CD8-positive, alpha-beta memory T cell (primary cell): Measurements from ENCODE around the gene CAMKK2. TPM values are rescaled to one million over a fixed set of nuclear protein-coding genes. Genes with fewer than 3 reads are reported as not detected.
"Not testable (repeated sequence)": the region's sequence is repeated elsewhere in the genome, so short reads cannot be mapped to it uniquely, and the experiment has no call there.

Experiments used
- CTCF ChIA-PET: fragments of 350-600 bp; sonication (Branson Sonifier 250); formaldehyde crosslinking; loops from one replicate; lab custom pipeline; 2021; ENCODE audit warnings: antibody characterized with exemption; lab: Charles Lee
- POLR2A ChIA-PET: fragments of 350-600 bp; sonication (Branson Sonifier 250); formaldehyde crosslinking; loops from one replicate; lab custom pipeline; 2021; ENCODE audit warnings: antibody characterized with exemption; lab: Charles Lee
- DNase-seq, 5 donors: peaks; one replicate each; pipeline versions ENCODE4 v3.0.0 to v3.0.0-alpha.2; 2020 to 2022; ENCODE audit warnings: mixed read lengths in 1 of 5
- H3K27ac ChIP-seq: one replicate; pipeline ENCODE4 v1.7.0; 2013; ENCODE audit warnings: low read depth, mild to moderate bottlenecking, low read length, moderate library complexity
- H3K27me3 ChIP-seq: 2 replicates; pipeline ENCODE4 v1.7.0; 2013; ENCODE audit warnings: low read length, mild to moderate bottlenecking; ENCODE audit not compliant: insufficient read depth, poor library complexity, severe bottlenecking
- H3K36me3 ChIP-seq: 2 replicates; pipeline ENCODE4 v1.7.0; 2013; ENCODE audit warnings: mild to moderate bottlenecking, low read length, moderate library complexity; ENCODE audit not compliant: insufficient read depth
- H3K4me1 ChIP-seq: 2 replicates; pipeline ENCODE4 v1.7.0; 2013; ENCODE audit warnings: mild to moderate bottlenecking, low read length, moderate library complexity; ENCODE audit not compliant: insufficient read depth
- H3K4me3 ChIP-seq: 2 replicates; pipeline ENCODE4 v1.7.0; 2013; ENCODE audit warnings: mild to moderate bottlenecking, low read length
- H3K9me3 ChIP-seq: 2 replicates; pipeline ENCODE4 v1.7.0; 2013; ENCODE audit warnings: mild to moderate bottlenecking, low read length
- H3K27ac Mint-ChIP-seq, 8 donors: one replicate each; pipeline ENCODE4 v1.8.0; 2020 to 2021; ENCODE audit warnings: mixed read lengths in 8 of 8, mild to moderate bottlenecking in 6 of 8, inconsistent platforms in 3 of 8, moderate library complexity in 3 of 8
- H3K27me3 Mint-ChIP-seq, 2 donors: one replicate each; pipeline ENCODE4 v1.8.0; 2020 to 2021; ENCODE audit warnings: mixed read lengths in 2 of 2, mild to moderate bottlenecking in 1 of 2, moderate library complexity in 1 of 2
- H3K36me3 Mint-ChIP-seq, 3 donors: one replicate each; pipeline ENCODE4 v1.8.0; 2020 to 2021; ENCODE audit warnings: mixed read lengths in 3 of 3, inconsistent platforms in 1 of 3, mild to moderate bottlenecking in 1 of 3
- H3K4me1 Mint-ChIP-seq, 3 donors: one replicate each; pipeline ENCODE4 v1.8.0; 2020 to 2021; ENCODE audit warnings: mixed read lengths in 3 of 3, inconsistent platforms in 1 of 3, mild to moderate bottlenecking in 1 of 3
- H3K4me3 Mint-ChIP-seq, 7 donors: one replicate each; pipeline ENCODE4 v1.8.0; 2020 to 2021; ENCODE audit warnings: mixed read lengths in 7 of 7, mild to moderate bottlenecking in 6 of 7, moderate library complexity in 4 of 7, inconsistent platforms in 2 of 7
- H3K9me3 Mint-ChIP-seq, 5 donors: one replicate each; pipeline ENCODE4 v1.8.0; 2020 to 2022; ENCODE audit warnings: mixed read lengths in 5 of 5, mild to moderate bottlenecking in 3 of 5, moderate library complexity in 2 of 5, inconsistent platforms in 1 of 5
- polyA plus RNA-seq: library from polyadenylated mRNA; unstranded; fragments of 300-500 nt; fragmentation: Illumina TruSeq; gene quantifications from one replicate; pipeline ENCODE4 v1.2.3, GENCODE V29; 2021
- total RNA-seq, 2 experiments: library from RNA; stranded (reverse); gene quantifications; one replicate each; pipeline ENCODE4 v1.2.3, GENCODE V29; 2021

The CAMKK2 gene
- total and polyA plus RNA-seq, 3 experiments from 2014 or later, result 17.0 to 37.5 (median 35.9) TPM

DNA sequence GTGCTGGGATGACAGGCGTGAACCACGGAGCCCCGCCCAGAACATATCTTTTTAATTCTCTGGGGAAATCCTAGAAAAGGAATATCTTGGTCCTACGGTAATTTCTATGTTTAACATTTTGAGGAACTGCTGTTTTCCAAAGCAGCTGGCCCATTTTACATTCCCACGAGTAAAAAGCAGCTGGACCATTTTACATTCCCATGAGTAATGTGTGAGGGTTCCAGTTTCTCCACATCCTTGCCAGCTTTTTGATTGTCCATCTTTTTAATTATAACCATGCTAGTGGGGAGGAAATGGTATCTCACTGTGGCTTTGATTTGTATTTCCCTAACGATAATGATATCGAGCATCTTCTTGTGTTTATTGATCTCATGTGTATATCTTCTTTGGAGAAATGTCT is 91.0 kb downstream of the CAMKK2 start:
- Histone ChIP-seq H3K4me3 (no peak overlapping the region), H3K9me3 (no peaks in the 10 kb centered on the region), H3K4me1 (peaks cover 7% of the 10 kb centered on the region), H3K36me3 (no peaks in the 10 kb centered on the region), H3K27me3 (no peaks in the 10 kb centered on the region), H3K27ac (no peak overlapping the region)
- Mint-ChIP-seq H3K27ac (peak overlapping the region in 1 of 8 donors; percentile 27), H3K4me1 (peaks cover 0 to 5% (median 3%) of the 10 kb centered on the region in 3 donors), H3K36me3 (peaks cover 0 to under 1% (median 0%) of the 10 kb centered on the region in 3 donors), H3K27me3 (no peaks in the 10 kb centered on the region), H3K9me3 (no peaks in the 10 kb centered on the region), H3K4me3 (peak overlapping the region in 1 of 7 donors; percentile 48)
- DNase-seq, result no peak
- CTCF ChIA-PET, result no interaction called here
- POLR2A ChIA-PET, result no interaction called here

DNA sequence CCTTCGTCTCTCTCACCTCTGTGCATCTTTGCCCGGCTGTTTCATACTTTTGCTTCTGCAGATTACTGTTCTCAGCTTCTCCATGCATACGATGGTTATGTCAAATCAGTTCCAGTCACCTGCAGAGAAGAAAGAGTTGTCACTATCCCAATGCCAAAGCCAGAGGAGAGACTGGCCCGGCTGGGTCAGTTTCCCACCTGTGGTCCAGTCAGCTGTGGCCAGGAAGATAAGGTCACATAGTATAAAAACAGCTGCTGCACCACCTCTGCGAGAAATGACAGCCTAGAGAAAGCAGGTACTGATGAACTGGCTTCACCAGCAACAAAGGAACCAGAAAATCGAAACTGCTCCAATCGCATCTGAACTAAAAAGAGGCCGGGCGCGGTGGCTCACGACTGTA is 93.0 kb downstream of the CAMKK2 start:
- H3K27ac ChIP-seq, result peak overlapping the region; percentile 56
- no peaks in the 10 kb centered on the region for H3K4me1 ChIP-seq
- no peaks in the 10 kb centered on the region for H3K27me3 Mint-ChIP-seq
- no peak overlapping the region for H3K4me3 ChIP-seq
- H3K4me1 Mint-ChIP-seq, result no peaks in the 10 kb centered on the region
- no peaks in the 10 kb centered on the region for H3K9me3 ChIP-seq
- peak overlapping the region in 2 of 8 donors; percentile 5 to 14 for H3K27ac Mint-ChIP-seq
- DNase-seq, result no peak
- H3K4me3 Mint-ChIP-seq, result no peak overlapping the region
- no peaks in the 10 kb centered on the region for H3K27me3 ChIP-seq
- peaks cover 0 to 1% (median 0%) of the 10 kb centered on the region in 3 donors for H3K36me3 Mint-ChIP-seq
- ChIA-PET POLR2A (no interaction called here), CTCF (no interaction called here)
- no peaks in the 10 kb centered on the region for H3K36me3 ChIP-seq
- H3K9me3 Mint-ChIP-seq, result no peaks in the 10 kb centered on the region

DNA sequence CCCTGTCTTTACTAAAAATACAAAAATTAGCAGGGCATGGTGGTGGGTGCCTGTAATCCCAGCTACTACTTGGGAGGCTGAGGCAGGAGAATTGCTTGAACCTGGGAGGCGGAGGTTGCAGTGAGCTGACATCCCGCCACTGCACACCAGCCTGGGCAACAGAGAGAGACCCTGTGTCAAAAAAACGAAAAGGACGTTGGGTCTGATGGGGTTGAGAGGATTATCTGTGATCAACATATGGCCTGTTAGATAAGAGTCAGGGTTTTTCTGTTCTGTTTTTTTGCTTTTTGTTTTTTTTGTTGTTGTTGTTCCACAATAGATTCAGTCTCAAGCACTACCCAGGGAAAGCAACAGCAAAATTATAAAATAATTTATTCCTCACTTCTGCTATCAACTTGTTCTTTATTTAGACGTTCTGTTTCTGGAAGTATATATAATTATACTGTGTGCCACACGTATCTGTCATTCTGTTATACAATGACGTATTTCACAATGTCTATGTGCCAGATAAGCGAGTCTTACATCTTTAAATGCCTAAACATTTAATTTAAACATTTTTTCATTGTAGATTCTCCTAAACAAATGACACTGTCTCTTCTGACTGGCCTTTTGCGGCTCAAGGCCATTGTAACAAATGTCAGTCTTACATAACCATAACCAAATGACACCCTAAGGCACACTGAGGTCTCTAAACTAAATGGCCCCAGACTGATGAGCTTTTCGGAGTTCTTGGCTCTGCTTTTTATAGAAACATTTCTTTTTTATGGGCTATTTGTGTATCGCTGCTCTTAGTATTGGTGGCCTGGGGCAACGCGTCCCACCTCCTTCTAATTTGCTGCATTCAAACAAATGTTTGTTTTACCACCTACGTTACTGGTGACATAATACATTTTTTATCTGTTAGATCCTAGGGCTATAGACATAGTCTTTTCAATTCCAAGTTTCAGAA is 93.8 kb downstream of the CAMKK2 start:
- H3K9me3 Mint-ChIP-seq, result no peaks in the 10 kb centered on the region
- no peaks in the 10 kb centered on the region for H3K9me3 ChIP-seq
- CTCF ChIA-PET, result no interaction called here
- H3K27me3 ChIP-seq, result no peaks in the 10 kb centered on the region
- peaks cover 0 to 1% (median 0%) of the 10 kb centered on the region in 3 donors for H3K36me3 Mint-ChIP-seq
- DNase-seq, result no peak
- H3K4me1 Mint-ChIP-seq, result peaks cover 0 to 7% (median 6%) of the 10 kb centered on the region in 3 donors
- H3K27ac ChIP-seq, result peak overlapping the region; percentile 56
- H3K4me1 ChIP-seq, result no peaks in the 10 kb centered on the region
- H3K4me3 Mint-ChIP-seq, result no peak overlapping the region
- no peaks in the 10 kb centered on the region for H3K27me3 Mint-ChIP-seq
- POLR2A ChIA-PET, result no interaction called here
- peak overlapping the region in 1 of 8 donors; percentile 14 for H3K27ac Mint-ChIP-seq
- H3K36me3 ChIP-seq, result no peaks in the 10 kb centered on the region
- no peak overlapping the region for H3K4me3 ChIP-seq

DNA sequence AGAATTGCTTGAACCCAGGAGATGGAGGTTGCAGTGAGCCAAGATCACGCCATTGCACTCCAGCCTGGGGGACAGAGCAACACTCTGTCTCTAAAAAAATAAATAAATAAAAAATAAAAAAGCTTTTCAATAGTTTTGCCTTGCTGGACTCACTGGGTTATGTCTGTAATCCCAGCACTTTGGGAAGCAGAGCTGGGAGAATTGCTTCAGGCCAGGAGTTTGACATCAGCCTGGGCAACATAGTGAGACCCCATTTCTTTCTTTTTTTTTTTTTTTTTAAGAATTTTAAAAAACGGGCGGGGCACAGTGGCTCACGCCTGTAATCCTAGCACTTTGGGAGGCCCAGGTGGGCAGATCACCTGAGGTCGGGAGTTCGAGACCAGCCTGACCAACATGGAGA is 95.4 kb downstream of the CAMKK2 start:
- H3K27me3 Mint-ChIP-seq, H3K4me1 ChIP-seq, H3K36me3 Mint-ChIP-seq, DNase-seq, H3K27me3 ChIP-seq, H3K36me3 ChIP-seq, H3K27ac Mint-ChIP-seq, H3K4me3 ChIP-seq, H3K27ac ChIP-seq, H3K9me3 ChIP-seq, POLR2A ChIA-PET, CTCF ChIA-PET, H3K9me3 Mint-ChIP-seq, H3K4me3 Mint-ChIP-seq: not testable (repeated sequence)
- peaks cover 4 to 13% (median 8%) of the 10 kb centered on the region in 3 donors for H3K4me1 Mint-ChIP-seq

DNA sequence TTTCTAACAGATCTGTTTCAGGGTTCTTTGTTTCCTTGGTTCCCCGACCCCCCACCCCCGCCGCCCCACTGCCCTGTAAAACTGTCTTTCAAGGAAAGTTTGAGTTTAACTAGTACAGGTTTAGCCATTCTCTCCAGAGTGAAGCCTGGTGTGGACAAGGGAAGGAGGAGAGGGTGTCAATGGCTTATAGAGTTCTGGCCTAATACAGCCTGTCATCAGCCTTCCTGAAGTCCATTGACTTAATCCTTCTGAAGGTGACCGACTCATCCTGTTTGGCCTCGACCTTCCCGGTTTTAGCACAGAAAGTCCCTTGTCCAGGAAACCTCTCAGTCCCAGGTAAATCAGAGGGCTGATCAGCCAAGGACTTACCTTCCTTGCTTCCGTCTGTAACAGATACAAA is 97.6 kb downstream of the CAMKK2 start:
- no peaks in the 10 kb centered on the region for H3K9me3 ChIP-seq
- ChIA-PET CTCF (no interaction called here), POLR2A (interaction anchor here (0.6 kb wide), 2 partner anchors 85 to 1065 kb away, joined by 3 to 7 read pairs; no protein-coding TSS in a partner anchor)
- no peaks in the 10 kb centered on the region for H3K36me3 ChIP-seq
- H3K4me1 ChIP-seq, result no peaks in the 10 kb centered on the region
- H3K27me3 ChIP-seq, result no peaks in the 10 kb centered on the region
- Mint-ChIP-seq H3K27ac (no peak overlapping the region), H3K27me3 (no peaks in the 10 kb centered on the region), H3K9me3 (no peaks in the 10 kb centered on the region), H3K4me3 (no peak overlapping the region), H3K4me1 (peaks cover 4 to 13% (median 8%) of the 10 kb centered on the region in 3 donors), H3K36me3 (peaks cover 0 to 1% (median 0%) of the 10 kb centered on the region in 3 donors)
- DNase-seq, result no peak
- no peak overlapping the region for H3K27ac ChIP-seq
- H3K4me3 ChIP-seq, result no peak overlapping the region

DNA sequence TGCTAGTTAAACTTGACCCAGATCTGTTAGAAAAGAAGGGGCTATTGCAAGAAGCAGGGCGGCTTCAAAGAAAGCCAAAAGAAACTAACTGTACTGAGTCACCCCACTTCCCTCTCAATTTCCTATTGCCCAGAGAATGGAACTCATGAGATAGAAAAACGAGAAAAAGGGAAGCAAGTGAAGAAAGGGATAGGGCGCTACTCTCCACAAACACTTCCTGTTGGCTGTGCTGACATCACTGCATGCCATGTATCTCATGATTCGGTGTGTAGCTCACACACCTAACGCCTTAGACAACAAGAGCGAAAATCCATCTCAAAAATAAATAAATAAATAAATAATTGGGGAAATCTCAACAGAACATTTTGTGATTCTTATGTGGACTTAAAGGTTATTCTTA is 99.6 kb downstream of the CAMKK2 start:
- Mint-ChIP-seq H3K27me3 (no peaks in the 10 kb centered on the region), H3K27ac (no peak overlapping the region)

DNA sequence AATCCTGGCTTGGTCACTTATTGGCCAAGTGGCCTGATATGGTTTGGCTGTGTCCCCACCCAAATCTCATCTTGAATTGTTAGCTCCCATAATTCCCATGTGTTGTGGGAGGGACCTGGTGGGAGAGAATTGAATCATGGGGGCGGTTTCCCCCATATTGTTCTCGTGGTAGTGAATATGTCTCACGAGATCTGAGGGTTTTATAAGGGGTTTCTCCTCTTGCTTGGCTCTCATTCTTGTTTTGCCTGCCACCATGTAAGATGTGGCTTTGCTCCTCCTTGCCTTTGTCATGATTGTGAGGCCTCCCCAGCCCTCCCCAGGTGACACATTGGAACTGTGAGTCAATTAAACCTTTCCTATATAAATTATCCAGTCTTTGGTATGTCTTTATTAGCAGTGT is 105.4 kb downstream of the CAMKK2 start:
- Histone ChIP-seq H3K4me1 (no peaks in the 10 kb centered on the region), H3K27me3 (no peaks in the 10 kb centered on the region), H3K4me3 (no peak overlapping the region), H3K9me3 (no peaks in the 10 kb centered on the region), H3K27ac (no peak overlapping the region), H3K36me3 (no peaks in the 10 kb centered on the region)
- Mint-ChIP-seq H3K4me3 (no peak overlapping the region), H3K27me3 (no peaks in the 10 kb centered on the region), H3K4me1 (no peaks in the 10 kb centered on the region), H3K36me3 (peaks cover 0 to 7% (median 1%) of the 10 kb centered on the region in 3 donors), H3K9me3 (no peaks in the 10 kb centered on the region), H3K27ac (peak overlapping the region in 1 of 8 donors; percentile 44)
- POLR2A ChIA-PET, result no interaction called here
- DNase-seq, result no peak
- CTCF ChIA-PET, result no interaction called here

More for the DNA sequence above, 99.6 kb downstream of the CAMKK2 start:
- CTCF ChIA-PET, result no interaction called here
- peaks cover 0 to 4% (median 0%) of the 10 kb centered on the region in 3 donors for H3K36me3 Mint-ChIP-seq
- H3K4me3 Mint-ChIP-seq, result peak overlapping the region in 2 of 7 donors; percentile 9 to 27
- H3K4me1 Mint-ChIP-seq, result peaks cover 4 to 13% (median 8%) of the 10 kb centered on the region in 3 donors
- no peak for DNase-seq
- no peaks in the 10 kb centered on the region for H3K9me3 Mint-ChIP-seq
- no peaks in the 10 kb centered on the region for H3K36me3 ChIP-seq
- no peaks in the 10 kb centered on the region for H3K4me1 ChIP-seq
- no peak overlapping the region for H3K27ac ChIP-seq
- H3K9me3 ChIP-seq, result no peaks in the 10 kb centered on the region
- POLR2A ChIA-PET, result no interaction called here
- no peak overlapping the region for H3K4me3 ChIP-seq
- no peaks in the 10 kb centered on the region for H3K27me3 ChIP-seq

DNA sequence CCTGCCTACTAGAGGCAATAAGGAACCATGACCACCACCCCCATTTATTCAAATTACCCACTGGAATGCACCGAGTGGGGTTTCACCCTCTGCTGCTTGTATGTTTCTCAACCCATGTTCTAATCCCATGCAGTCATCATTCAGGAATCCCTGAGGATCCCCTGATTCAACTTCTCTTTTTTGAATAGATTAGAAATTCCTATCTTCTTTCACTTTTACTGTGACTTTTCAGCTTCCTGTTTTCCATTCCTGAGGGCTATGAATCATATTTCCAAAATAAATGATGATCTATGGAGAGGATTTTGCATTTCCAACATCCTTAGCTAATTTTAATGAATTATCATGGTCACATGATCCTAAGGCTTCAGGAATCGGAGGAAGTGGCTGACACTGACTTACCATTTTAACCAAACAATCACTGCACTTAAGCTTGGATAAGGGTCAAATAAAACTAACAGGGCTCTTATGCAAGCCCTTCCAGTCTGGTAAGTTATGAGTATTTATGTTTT is 105.9 kb downstream of the CAMKK2 start:
- no peaks in the 10 kb centered on the region for H3K36me3 ChIP-seq
- no peak for DNase-seq
- Mint-ChIP-seq H3K4me3 (no peak overlapping the region), H3K9me3 (no peaks in the 10 kb centered on the region), H3K36me3 (peaks cover 0 to 7% (median 4%) of the 10 kb centered on the region in 3 donors), H3K4me1 (no peaks in the 10 kb centered on the region), H3K27me3 (no peaks in the 10 kb centered on the region), H3K27ac (no peak overlapping the region)
- no peaks in the 10 kb centered on the region for H3K9me3 ChIP-seq
- CTCF ChIA-PET, result no interaction called here
- H3K27me3 ChIP-seq, result no peaks in the 10 kb centered on the region
- H3K4me3 ChIP-seq, result no peak overlapping the region
- H3K27ac ChIP-seq, result no peak overlapping the region
- POLR2A ChIA-PET, result no interaction called here
- H3K4me1 ChIP-seq, result no peaks in the 10 kb centered on the region
